HG03139 (cell line): ENCODE measurements around the gene RIN3.

Experiments
- ATAC-seq: cut with Tn5 transposase; IDR thresholded peaks from one replicate; pipeline ENCODE4 v1.9.1; 2021; ENCODE audit not compliant: unreplicated experiment

Gene RIN3, protein sequence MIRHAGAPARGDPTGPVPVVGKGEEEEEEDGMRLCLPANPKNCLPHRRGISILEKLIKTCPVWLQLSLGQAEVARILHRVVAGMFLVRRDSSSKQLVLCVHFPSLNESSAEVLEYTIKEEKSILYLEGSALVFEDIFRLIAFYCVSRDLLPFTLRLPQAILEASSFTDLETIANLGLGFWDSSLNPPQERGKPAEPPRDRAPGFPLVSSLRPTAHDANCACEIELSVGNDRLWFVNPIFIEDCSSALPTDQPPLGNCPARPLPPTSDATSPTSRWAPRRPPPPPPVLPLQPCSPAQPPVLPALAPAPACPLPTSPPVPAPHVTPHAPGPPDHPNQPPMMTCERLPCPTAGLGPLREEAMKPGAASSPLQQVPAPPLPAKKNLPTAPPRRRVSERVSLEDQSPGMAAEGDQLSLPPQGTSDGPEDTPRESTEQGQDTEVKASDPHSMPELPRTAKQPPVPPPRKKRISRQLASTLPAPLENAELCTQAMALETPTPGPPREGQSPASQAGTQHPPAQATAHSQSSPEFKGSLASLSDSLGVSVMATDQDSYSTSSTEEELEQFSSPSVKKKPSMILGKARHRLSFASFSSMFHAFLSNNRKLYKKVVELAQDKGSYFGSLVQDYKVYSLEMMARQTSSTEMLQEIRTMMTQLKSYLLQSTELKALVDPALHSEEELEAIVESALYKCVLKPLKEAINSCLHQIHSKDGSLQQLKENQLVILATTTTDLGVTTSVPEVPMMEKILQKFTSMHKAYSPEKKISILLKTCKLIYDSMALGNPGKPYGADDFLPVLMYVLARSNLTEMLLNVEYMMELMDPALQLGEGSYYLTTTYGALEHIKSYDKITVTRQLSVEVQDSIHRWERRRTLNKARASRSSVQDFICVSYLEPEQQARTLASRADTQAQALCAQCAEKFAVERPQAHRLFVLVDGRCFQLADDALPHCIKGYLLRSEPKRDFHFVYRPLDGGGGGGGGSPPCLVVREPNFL

DNA sequence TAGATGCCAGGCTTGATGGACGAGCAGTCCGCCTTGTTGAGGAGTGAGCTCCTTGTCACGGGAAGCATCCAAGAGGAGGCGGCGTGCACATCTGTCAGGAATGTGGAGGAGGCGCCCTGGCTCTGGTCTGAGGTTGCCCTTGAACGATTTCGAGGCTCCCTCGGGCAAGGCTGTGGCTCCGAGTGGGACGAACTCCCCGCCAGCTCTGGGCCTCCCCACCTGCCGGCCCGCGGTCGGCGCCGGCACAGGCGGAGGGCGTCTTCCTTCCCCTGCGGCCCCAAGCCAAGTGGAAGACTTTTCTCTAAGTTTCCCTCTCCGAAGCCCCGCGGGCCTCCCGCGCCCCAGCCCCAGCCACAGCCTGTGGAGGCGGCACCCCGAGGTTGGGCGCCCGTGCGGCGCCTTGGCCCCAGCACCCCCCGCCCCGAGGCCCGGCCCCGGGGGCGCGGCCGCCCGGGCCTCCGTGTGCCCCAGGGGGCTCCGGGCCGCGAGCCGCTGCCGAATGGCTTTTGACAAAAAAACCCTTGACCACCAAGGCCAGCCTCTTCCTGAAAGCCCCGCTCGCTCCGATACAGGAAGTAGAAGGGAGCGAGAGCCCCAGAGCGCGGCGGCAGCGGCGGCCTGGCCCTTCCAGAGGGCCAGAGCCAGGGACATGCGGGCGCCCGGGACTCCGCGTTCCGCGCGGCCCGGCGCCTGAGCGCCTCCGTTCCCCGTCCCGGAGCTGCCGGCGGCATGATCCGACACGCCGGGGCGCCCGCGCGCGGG, at the start of gene RIN3:
Gene RIN3, plus strand, starts transcription at position 578 of the 762 bp plus-strand sequence. Its CDS starts 152 bp downstream, at position 730.
- peak; percentile 64 for ATAC-seq

DNA sequence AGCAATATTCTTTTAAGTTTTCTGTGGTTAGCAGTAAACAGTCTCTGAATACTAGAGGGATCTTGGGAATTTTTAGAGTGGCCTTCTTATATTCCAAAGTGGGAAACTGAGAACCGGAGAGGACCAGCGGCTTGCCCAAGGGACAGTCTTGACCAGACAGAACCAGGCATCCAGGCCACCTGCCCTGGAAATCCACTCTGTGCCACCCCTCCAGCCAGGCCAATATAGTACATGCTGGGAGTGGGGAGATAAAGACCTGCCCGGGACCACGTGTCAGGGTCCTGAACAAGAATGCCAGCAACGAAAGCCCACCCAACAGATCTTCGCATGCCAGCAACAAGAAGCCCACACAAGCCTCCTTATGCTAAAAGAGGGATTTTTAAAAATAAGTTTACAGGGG, 49.4 kb upstream of the RIN3 start:
- ATAC-seq = no peak

DNA sequence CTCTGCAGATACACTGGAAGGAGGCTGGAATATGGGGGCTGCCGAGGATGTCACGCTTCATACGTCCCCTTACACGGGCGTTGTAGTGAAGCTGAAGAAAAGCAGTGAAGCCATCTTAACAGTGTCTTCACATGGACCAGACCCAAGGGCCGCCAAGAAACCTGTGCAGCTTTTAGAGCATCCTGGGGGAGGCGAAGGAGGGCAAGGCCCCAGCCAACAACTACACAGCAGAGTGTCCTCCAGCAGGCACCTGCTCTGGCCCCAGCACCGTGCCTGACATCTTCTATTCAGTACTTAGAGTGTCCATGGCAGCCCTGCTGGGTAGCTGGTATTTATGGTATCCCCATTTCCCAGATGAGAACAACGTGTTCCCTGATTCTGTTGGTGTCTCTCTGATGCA, 48.9 kb upstream of the RIN3 start:
- ATAC-seq = no peak

DNA sequence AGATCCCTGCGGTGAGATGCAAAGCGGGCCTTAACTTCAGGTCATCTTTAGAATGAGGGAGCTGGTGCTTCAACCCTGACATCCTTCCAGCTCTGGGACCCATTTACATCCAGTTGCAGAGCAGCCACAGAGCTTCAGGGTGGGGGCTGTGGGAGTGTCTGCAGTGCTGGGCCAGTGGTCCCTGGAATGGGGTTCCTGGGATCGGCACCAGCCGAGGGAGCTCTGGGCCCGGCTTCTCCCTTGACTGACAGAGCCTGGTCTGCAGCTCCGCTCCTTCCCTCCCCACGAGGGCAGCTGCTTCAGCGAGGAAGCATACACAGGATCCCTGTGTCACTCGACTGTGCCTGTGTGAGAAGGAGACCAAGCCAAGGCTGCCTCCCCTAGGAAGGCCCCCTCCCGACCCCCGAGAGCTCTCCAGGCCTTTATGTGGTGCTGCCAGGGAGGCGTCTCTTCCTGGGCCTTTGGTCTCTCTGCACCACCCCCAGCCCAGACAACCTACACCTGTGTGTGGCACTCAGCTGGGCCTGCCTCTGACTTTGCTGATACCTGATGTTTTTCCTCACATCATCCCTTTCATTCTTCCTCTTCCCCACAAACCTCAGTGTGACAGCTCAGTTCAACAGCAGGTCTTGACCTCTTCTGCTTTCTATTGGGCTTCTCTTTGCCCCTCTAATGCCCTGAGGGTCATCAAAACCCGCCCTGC, 48.1 kb upstream of the RIN3 start:
- ATAC-seq = no peak

DNA sequence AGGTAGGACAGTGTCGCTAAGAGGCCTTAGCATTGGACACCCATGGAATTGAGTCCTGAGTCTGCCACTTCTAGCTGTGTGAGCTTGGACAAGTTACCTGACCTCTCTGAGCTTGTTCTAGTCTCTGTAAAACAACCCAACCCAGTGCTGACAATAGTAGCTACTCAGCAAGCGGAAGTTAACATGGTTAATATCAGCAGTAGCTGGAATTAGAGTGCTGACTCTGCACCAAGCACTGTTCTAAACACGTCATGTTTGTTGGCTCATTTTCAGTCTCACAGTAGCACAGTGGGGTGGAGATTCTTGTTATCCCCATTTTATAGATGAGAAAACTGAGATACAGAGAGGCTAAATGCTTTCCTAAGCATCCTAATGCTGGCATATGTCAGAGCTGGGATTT, 47.5 kb upstream of the RIN3 start:
- no peak for ATAC-seq

DNA sequence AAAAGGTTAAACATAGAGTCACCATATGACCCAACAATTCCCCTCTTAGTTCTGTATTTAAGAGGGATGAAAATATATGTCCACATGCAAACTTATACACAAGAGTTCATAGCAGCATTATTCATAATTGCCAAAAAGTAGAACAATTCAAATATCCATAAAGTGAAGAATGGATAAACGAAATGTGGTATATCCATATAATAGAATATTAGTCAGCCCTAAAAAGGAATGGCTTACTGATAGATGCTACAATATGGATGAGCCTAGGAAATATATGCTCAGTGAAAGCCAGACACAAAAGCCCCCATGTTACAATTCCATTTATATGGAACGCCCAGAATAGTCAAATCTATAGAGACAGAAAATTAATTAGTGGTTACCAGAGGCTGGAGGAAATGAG, 44.1 kb upstream of the RIN3 start:
- no peak for ATAC-seq

DNA sequence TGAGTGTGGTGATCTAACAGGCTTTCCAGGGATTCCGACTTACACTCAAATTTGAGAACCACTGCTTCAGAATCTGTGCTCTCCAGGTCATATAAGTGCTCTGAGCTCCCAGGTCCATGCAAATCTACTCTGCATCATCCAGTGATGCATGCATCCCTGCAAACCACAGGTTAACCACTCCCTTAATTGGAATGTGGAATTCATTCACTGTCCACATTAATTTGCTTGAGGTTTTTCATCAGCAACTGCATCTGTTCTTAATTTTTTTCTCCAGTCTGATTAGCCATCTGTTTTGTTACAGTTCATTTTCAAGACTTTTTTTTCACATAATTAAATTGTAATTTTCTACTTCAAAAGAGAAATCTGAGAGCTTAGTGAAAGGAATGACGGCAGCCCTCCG, 43.4 kb upstream of the RIN3 start:
- ATAC-seq = no peak

DNA sequence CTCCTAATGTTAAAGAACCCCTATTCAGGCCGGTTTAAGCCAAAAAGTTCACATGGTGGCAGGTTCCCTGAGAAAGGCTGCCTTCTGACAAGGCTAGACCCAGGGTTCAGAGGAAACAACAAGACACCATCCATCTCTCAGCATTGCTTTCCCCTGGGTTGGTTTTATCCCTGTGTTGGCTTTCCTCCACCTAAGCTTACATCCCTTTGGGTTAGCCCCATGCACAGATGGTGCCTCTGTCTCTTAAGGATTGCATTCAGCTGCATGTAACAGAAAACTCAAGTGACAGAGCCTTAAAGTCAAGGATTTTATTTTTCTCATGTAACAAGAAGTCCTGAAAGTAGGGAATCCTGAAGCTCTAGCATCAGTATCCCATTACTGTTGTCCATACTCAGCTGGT, 42.8 kb upstream of the RIN3 start:
- no peak for ATAC-seq

DNA sequence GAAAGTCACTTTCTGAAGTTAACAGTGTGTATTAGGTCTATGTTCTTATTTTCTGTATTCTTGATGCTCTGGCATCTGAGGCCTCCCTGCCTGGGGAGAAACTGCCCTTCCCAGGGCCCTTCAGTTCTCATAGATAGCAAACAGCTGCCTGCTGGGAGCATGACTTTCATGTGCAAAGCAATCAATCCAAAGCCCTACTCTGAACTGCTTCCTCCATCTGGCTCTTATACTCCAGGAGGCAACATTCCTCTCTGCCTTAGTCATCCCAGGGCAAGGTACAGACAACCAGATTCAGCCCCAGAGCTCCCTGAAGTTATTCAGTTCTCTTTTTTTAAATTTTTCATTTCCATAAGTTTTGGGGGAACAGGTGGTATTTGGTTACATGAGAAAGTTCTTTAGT, 41.7 kb upstream of the RIN3 start:
- no peak for ATAC-seq

DNA sequence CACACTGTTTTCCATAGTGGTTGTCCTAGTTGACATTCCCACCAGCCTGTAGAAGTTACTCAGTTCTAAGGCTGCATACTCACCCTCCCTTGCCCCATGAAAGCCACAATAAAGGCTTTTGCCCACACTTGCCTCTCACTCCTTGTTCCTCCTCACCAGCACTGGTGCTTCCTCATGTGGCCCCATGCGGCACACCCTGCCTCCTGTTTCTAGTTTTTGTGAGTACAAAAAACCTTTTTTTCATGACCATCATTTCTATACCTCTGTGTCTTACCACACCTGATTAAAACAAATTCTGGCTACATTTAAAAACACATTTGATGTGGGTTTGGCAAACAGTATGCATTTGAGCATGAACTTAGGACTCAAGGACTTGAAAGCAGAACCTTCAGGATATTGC, 40.7 kb upstream of the RIN3 start:
- no peak for ATAC-seq

DNA sequence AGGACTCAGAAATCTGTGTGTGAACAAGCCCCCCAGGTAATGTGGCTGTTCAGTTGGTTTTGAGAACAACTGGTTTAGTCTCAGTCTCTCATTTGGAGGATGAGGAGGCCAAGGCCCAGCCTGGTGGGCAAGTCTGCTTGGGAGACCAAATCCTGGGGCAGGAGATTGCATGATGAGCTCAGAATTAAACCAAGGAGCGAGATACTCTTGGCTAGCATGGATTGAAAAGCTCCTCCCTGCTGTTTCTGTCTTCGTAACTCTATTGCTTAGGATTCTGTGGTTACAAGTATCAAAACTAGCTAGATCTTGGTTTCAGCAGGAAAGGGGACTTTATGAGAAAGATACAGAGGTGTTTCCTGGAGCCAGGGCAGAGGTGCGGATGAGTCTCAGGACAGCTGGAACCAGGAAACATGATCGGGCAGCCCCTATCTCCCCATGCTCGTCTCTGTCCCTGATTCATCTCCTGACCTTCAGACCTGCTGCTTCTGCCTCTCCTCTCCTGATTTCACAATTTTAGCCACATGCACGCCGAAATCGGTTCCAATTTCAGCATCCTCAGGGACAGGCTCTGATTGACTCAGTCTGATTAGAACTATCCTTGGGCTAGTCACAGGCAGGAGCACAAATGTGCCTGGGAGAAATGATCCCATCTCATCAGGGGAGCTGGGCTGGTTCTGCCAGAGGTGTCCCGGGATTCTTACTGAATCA, 40.2 kb upstream of the RIN3 start:
- no peak for ATAC-seq

DNA sequence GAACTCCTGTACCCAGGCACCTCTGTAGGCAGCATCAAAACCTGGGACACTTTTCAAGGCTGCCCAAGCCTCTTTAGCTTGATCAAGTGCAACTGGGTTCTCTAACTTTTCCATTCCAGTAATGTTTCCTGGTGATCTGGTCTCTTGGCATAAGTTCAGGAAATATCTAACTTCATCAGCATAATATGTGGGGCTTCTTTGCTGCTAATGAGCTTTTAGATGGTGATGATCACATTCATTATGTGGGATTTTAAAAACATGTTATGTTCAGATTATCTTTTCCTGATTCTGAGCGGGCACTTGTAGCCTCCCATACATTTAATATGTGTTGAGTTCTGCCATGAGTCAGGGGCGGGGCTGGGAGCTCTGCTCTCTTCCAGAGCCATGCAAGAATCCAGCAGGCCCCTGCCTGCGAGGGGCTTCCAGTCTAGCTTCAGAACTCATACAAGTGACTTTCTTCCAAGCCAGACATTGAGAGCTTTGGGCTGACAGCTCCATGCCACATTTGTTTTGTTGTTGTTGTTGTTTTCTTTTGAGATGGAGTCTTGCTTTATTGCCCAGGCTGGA, 39.5 kb upstream of the RIN3 start:
- ATAC-seq = no peak

DNA sequence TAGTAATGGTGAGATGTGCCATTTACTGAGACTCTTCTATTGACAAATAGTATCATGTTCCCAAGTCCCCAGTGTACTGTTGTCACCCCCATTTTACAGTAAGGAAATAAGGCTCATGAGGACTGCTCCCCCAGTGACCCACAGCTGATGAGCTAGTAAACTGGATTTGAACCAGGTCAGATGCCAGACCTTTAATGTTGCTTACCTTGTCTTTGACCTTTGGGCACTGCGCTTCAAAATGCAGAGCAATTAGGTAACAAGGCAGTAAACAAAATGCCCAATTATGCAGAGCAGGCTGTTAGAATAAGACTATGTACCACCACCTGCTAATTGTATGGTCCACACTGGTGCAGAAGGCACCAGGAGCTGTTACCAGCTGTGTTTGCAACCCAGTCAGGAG, 38.5 kb upstream of the RIN3 start:
- no peak for ATAC-seq

DNA sequence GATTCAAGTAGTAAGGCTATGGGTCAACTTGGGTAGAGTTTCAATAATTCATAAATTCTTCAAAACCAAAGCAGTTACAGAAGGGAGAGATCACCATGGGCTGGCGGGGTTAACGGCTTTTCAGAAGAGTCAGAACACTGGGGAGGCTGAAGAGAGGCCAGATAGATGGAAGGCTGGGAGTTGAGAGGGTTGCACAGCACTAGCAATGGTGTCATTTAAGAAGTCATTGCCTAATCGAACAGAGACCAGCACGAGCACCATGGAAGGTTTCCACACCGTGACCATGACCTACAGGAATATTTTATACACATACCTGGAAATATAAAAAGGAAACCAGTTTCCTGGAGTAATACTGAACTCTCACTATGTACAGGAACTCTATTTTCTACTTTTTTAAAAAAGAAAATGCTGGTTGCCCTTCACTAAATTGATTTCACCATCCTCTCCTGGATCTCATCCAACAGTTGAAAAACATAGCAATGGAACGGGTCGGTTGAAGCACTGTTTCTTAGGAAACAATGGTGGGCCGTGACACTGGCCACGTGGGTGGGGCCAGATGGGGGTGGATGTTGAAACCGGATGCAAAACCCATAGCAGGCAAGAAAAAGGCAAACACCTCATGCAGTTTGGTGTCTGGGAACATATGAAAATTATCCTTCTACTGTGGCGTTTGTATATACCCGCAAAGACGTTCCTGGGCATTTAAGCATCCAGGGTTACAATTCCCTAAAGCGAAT, 38.0 kb upstream of the RIN3 start:
- no peak for ATAC-seq

DNA sequence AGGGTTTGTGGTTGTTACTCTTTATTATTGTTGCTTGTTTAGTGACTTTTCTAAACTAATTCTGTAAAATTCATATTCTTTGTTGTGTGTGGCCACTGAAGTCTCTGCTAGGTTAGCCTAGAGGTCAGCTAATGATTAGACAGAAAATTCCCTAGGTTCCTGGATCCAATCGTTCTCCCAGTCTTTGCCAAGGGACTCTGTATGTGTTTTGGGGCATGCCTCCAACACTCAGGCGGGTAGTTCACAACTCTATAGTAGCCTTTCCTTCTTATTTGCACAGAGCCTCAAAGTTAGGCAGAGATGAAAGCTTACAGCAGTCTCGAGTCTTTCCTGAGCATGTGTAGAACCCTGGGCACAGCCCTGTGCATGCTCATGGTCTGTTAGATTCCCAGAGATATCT, 32.7 kb upstream of the RIN3 start:
- ATAC-seq = no peak

DNA sequence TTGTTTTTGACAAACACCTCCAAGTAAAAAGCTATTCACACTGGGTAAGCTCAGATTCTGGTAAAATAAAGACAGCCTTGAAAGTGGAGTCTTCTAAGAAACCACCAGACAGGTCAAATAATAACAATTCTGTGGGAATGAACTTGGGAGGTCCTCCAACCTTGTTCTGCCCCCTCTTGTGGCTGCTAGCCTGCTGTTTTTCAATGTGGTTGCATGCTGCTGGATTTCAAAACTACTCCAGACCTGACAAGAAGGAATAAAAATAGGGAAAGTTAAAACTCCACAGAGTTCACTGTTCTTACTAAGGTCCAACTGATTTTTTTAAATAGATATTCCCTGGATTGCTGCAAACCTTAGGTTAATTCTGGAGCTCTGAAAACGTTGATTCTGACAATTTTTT, 32.2 kb upstream of the RIN3 start:
- ATAC-seq = no peak

DNA sequence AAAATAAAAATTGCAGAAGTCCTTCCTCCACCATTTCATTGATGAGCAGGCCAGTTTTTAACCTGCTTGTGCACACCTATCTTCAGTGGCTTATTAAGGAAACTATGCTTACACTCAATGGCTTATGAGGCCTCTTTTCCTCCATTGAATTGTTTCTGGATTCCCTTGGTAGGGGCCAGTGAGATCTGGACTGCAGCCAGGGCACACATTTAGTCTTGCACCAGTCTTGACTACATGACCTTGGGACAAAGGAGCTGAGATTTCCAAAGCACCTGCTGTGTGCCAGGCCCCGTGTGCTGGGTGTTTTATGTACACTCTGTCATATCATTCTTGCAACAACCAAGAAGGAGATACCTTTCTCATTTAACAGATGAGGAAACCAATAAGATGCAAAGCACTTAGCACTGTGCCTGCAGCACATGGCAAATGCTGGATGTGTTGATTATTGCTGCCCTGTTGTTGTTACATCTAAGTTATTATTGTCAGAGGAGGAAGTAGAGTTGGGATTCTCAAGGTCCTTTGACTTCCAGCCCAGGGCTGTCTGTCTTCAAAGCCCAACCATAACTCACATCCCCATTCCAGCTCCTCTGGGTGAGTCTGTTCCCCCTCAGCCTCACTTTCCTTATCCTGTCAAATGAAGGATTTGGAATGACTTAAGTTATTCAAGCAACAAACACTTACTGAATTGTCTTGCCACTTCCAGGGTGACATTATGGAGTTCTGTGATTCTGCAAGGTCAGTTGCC, 31.6 kb upstream of the RIN3 start:
- ATAC-seq = no peak

DNA sequence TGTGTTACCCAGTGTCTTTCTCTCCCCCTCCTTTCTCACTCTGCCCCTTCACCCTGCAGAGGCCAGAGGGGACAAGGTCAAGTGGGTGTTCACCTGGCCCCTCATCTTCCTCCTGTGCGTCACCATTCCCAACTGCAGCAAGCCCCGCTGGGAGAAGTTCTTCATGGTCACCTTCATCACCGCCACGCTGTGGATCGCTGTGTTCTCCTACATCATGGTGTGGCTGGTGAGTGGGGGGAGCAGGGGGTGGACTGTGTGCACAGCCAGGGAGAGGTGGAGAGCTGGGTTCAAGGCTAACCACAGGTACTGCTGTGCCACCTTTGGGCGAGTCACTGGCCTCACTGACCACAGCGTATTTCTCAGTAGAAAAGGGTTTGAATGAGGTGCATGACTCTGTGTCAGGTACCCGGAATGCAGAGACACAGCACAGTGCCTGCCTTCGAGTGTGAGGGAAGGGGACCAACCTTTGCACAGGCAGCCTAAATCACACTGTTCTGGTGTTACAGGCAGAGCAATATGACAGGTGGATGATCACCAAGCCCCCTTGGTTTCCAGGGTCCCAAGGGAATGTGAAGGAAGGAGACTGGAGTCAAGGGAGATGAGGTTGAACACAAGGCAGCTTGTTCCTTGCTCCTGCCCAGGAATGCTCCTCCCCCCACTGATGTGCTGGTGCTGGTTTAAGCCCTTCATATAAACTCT, 30.8 kb upstream of the RIN3 start:
- ATAC-seq = no peak
